Measurements from ENCODE around the gene ANGEL2.
"Not testable (repeated sequence)": the region's sequence is repeated elsewhere in the genome, so short reads cannot be mapped to it uniquely, and the experiment has no call there.

The ANGEL2 gene

DNA sequence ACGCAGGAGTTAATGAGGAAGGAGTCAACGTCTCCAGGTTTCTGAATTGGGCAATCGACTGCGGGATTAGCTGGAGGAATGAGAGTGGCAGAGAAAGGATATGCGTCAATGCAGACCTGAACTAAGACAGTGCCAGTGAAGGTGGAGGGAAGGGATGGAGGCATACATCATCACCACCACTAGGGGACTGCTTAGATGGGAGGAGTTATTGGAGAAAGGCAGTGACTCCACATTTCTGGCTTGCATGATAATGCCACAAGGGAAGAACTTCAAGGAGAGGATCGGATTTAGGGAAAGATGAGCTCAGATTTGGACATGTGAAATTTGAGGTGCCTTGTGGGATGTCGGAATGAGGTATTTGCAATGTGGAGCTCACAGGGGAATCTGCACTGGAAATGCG lies 47.9 kb downstream of the ANGEL2 start:
- H3K4me3 ChIP-seq (ENCODE audit: insufficient read depth, low read length, poor library complexity, severe bottlenecking) = no peak overlapping the region
- no peaks in the 10 kb centered on the region for H3K36me3 ChIP-seq (ENCODE audit: low read length)
- H3K79me2 ChIP-seq (ENCODE audit: insufficient read depth, low read length) = no peaks in the 10 kb centered on the region
- no peaks in the 10 kb centered on the region for H3K9me3 ChIP-seq (ENCODE audit: insufficient read depth, low read length)
- H3K4me2 ChIP-seq (ENCODE audit: low read depth, low read length, poor library complexity, severe bottlenecking) = no peak overlapping the region
- H2AFZ ChIP-seq (ENCODE audit: low read depth, low read length, severe bottlenecking) = no peak overlapping the region
- H3K27me3 ChIP-seq (ENCODE audit: low read length) = no peaks in the 10 kb centered on the region
- no peak overlapping the region for H3K27ac ChIP-seq (ENCODE audit: low read depth, low read length)
- H3K9ac ChIP-seq (ENCODE audit: low read length) = no peak overlapping the region
- TF ChIP-seq, protein P1, sequence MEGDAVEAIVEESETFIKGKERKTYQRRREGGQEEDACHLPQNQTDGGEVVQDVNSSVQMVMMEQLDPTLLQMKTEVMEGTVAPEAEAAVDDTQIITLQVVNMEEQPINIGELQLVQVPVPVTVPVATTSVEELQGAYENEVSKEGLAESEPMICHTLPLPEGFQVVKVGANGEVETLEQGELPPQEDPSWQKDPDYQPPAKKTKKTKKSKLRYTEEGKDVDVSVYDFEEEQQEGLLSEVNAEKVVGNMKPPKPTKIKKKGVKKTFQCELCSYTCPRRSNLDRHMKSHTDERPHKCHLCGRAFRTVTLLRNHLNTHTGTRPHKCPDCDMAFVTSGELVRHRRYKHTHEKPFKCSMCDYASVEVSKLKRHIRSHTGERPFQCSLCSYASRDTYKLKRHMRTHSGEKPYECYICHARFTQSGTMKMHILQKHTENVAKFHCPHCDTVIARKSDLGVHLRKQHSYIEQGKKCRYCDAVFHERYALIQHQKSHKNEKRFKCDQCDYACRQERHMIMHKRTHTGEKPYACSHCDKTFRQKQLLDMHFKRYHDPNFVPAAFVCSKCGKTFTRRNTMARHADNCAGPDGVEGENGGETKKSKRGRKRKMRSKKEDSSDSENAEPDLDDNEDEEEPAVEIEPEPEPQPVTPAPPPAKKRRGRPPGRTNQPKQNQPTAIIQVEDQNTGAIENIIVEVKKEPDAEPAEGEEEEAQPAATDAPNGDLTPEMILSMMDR (IDR thresholded peaks at IDR 0.05; ENCODE audit: insufficient read depth, low read length, poor library complexity, severe bottlenecking) = peak; percentile 13
- TF ChIP-seq EZH2phosphoT487 (conservative IDR thresholded peaks at IDR 0.05; ENCODE audit: low read length) = no peak
- no peaks in the 10 kb centered on the region for H3K9me2 ChIP-seq (replicated peaks; ENCODE audit: insufficient read depth, low read length)
- no peaks in the 10 kb centered on the region for H3F3A ChIP-seq (ENCODE audit: insufficient read depth)
- no peaks in the 10 kb centered on the region for H4K20me1 ChIP-seq (ENCODE audit: low read depth, low read length)

DNA sequence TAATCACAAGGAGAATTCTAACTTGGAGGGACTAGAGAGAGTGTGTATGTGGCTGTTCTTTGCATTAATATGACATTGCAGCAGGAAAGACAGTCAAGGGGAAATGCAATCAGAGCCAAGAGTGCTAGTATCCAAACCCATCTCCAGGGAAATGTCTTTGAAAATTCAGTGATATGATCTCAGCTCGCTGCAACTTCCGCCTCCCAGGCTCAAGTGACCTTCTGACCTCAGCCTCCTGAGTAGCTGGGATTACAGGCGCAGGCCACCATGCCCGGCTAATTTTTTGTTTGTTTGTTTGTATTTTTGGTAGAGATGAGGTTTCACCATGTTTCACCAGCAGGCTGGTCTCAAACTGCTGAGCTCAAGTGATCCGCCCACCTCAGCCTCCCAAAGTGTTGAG lies 49.1 kb downstream of the ANGEL2 start:
- TF ChIP-seq, protein P1 (IDR thresholded peaks at IDR 0.05; ENCODE audit: insufficient read depth, low read length, poor library complexity, severe bottlenecking) = no peak
- no peak for TF ChIP-seq EZH2phosphoT487 (conservative IDR thresholded peaks at IDR 0.05; ENCODE audit: low read length)
- H3K27me3 ChIP-seq (ENCODE audit: low read length) = no peaks in the 10 kb centered on the region
- no peaks in the 10 kb centered on the region for H3K79me2 ChIP-seq (ENCODE audit: insufficient read depth, low read length)
- no peaks in the 10 kb centered on the region for H3K36me3 ChIP-seq (ENCODE audit: low read length)
- no peaks in the 10 kb centered on the region for H3K9me2 ChIP-seq (replicated peaks; ENCODE audit: insufficient read depth, low read length)
- H3K9me3 ChIP-seq (ENCODE audit: insufficient read depth, low read length) = no peaks in the 10 kb centered on the region
- no peak overlapping the region for H2AFZ ChIP-seq (ENCODE audit: low read depth, low read length, severe bottlenecking)
- no peaks in the 10 kb centered on the region for H3F3A ChIP-seq (ENCODE audit: insufficient read depth)
- H3K27ac ChIP-seq (ENCODE audit: low read depth, low read length) = no peak overlapping the region
- no peaks in the 10 kb centered on the region for H4K20me1 ChIP-seq (ENCODE audit: low read depth, low read length)
- no peak overlapping the region for H3K4me3 ChIP-seq (ENCODE audit: insufficient read depth, low read length, poor library complexity, severe bottlenecking)
- no peak overlapping the region for H3K9ac ChIP-seq (ENCODE audit: low read length)
- no peak overlapping the region for H3K4me2 ChIP-seq (ENCODE audit: low read depth, low read length, poor library complexity, severe bottlenecking)

- H4K20me1 ChIP-seq (ENCODE audit: low read depth, low read length); H3K4me3 ChIP-seq (ENCODE audit: insufficient read depth, low read length, poor library complexity, severe bottlenecking); H3K4me2 ChIP-seq (ENCODE audit: low read depth, low read length, poor library complexity, severe bottlenecking); H2AFZ ChIP-seq (ENCODE audit: low read depth, low read length, severe bottlenecking); H3K27ac ChIP-seq (ENCODE audit: low read depth, low read length); H3F3A ChIP-seq (ENCODE audit: insufficient read depth); H3K9me3 ChIP-seq (ENCODE audit: insufficient read depth, low read length); H3K9ac ChIP-seq (ENCODE audit: low read length); H3K36me3 ChIP-seq (ENCODE audit: low read length); H3K9me2 ChIP-seq (replicated peaks; ENCODE audit: insufficient read depth, low read length); H3K79me2 ChIP-seq (ENCODE audit: insufficient read depth, low read length); H3K27me3 ChIP-seq (ENCODE audit: low read length): not testable (repeated sequence)
Observed at GRCh38 chr1:212964993-212965392, 50.7 kb downstream of the ANGEL2 start.

- Histone ChIP-seq H3F3A (ENCODE audit: insufficient read depth) (no peaks in the 10 kb centered on the region), H3K27me3 (ENCODE audit: low read length) (no peaks in the 10 kb centered on the region), H4K20me1 (ENCODE audit: low read depth, low read length) (no peaks in the 10 kb centered on the region), H3K4me3 (ENCODE audit: insufficient read depth, low read length, poor library complexity, severe bottlenecking) (no peak overlapping the region), H3K79me2 (ENCODE audit: insufficient read depth, low read length) (no peaks in the 10 kb centered on the region), H3K36me3 (ENCODE audit: low read length) (no peaks in the 10 kb centered on the region), H3K9me2 (replicated peaks; ENCODE audit: insufficient read depth, low read length) (no peaks in the 10 kb centered on the region), H3K27ac (ENCODE audit: low read depth, low read length) (no peak overlapping the region), H3K9me3 (ENCODE audit: insufficient read depth, low read length) (no peaks in the 10 kb centered on the region), H3K9ac (ENCODE audit: low read length) (no peak overlapping the region), H2AFZ (ENCODE audit: low read depth, low read length, severe bottlenecking) (no peak overlapping the region), H3K4me2 (ENCODE audit: low read depth, low read length, poor library complexity, severe bottlenecking) (no peak overlapping the region)
- TF ChIP-seq, protein P1 (IDR thresholded peaks at IDR 0.05; ENCODE audit: insufficient read depth, low read length, poor library complexity, severe bottlenecking) = no peak
- no peak for TF ChIP-seq EZH2phosphoT487 (conservative IDR thresholded peaks at IDR 0.05; ENCODE audit: low read length)
Observed at GRCh38 chr1:212964102-212964501, 51.6 kb downstream of the ANGEL2 start.
